Astrocyte of the spinal cord (primary cell): ENCODE measurements around the gene MSI2.

Experiments
- DNase-seq: peaks from one replicate; pipeline ENCODE4 v3.0.0; 2011; ENCODE audit warnings: low read depth, low spot score
- H3K4me3 ChIP-seq: 2 replicates; pipeline ENCODE4 v1.5.1; 2011; ENCODE audit warnings: low read depth, mild to moderate bottlenecking, low read length, moderate library complexity
- CTCF ChIP-seq: IDR thresholded peaks from 2 replicates; pipeline ENCODE4 v1.5.1; 2012; ENCODE audit warnings: low read depth, mild to moderate bottlenecking, low read length, inconsistent platforms
- in situ Hi-C: cut with HindIII; loops from 2 replicates; pipeline ENCODE4 v1.10.0; 2017; ENCODE audit warnings: low sequenced_read_pairs

The MSI2 gene

GRCh38 chr17:57243171-57243622, 13.1 kb upstream of the MSI2 start:
- DNase-seq: peak; percentile 54
- peak; percentile 100 for TF ChIP-seq CTCF
- no peak overlapping the region for H3K4me3 ChIP-seq
- in situ Hi-C loops: no loop called here

GRCh38 chr17:57245786-57246185, 10.5 kb upstream of the MSI2 start:
- TF ChIP-seq CTCF: no peak
- in situ Hi-C loops: no loop called here
- H3K4me3 ChIP-seq: no peak overlapping the region
- no peak for DNase-seq

GRCh38 chr17:57246257-57246656, 10.1 kb upstream of the MSI2 start:
- no peak for DNase-seq
- H3K4me3 ChIP-seq: no peak overlapping the region

GRCh38 chr17:57247261-57247660, 9.1 kb upstream of the MSI2 start:
- no peak for DNase-seq
- TF ChIP-seq CTCF: no peak
- in situ Hi-C loops: no loop called here
- no peak overlapping the region for H3K4me3 ChIP-seq

More at GRCh38 chr17:57246257-57246656, 10.1 kb upstream of the MSI2 start:
- no peak for TF ChIP-seq CTCF
- in situ Hi-C loops: no loop called here

- no peak for TF ChIP-seq CTCF
- H3K4me3 ChIP-seq: no peak overlapping the region
- in situ Hi-C loops: no loop called here
- no peak for DNase-seq
Observed at GRCh38 chr17:57247913-57248312, 8.4 kb upstream of the MSI2 start.

- no peak for TF ChIP-seq CTCF
- no peak overlapping the region for H3K4me3 ChIP-seq
- DNase-seq: no peak
- in situ Hi-C loops: no loop called here
Observed at GRCh38 chr17:57249520-57249919, 6.8 kb upstream of the MSI2 start.
